Vagina (tissue), 2 donors: Measurements from ENCODE around the gene CAPN1.

Experiments used
- CTCF ChIP-seq, 3 experiments: fragments of 450-650 bp in 2 of 3; fragments of 200-600 bp in 1 of 3; sonication (generic) in 1 of 3; IDR thresholded peaks; one replicate each; pipeline ENCODE4 v1.5.1; 2017 to 2019; ENCODE audit warnings: antibody characterized with exemption in 3 of 3, mild to moderate bottlenecking in 2 of 3, moderate library complexity in 2 of 3
- POLR2AphosphoS5 ChIP-seq, 2 donors: sonication (generic); formaldehyde crosslinking; IDR thresholded peaks; one replicate each; pipeline ENCODE4 v1.9.0; 2017; ENCODE audit warnings: antibody characterized with exemption in 2 of 2, mild to moderate bottlenecking in 2 of 2, low read depth in 1 of 2; ENCODE audit not compliant: insufficient read depth in 1 of 2

DNA sequence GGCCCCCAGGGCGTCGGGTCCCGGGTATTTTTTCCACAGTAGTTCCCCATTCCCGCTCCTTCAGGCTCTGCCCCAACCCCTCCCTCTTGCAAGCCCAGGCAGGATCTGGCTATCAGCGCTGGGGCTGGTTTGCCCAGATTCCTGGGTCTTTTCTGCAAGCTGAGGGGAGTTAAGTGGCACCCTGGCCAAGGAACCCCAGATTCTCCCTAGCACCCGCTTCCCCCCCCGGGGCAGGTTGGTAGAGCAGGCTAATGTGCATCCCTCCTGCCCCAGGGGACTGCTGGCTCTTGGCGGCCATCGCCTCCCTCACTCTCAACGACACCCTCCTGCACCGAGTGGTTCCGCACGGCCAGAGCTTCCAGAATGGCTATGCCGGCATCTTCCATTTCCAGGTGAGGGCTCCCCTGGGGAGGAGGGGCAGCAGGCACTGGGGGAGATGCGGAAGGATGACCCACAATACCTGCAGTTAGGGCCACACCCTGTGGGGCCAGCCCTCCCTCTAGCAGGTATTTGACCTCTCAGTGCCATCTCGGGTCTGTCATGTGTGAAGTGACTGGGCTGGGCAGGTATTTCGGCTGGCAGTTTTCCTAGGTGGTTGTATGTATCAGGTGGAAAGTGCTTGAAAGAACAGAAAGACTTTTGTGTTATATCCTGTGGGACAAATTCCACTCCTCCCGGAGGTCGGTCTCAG is 1.6 kb downstream of the CAPN1 start:
- no peak for TF ChIP-seq CTCF (IDR thresholded peaks at IDR 0.05)
- TF ChIP-seq POLR2AphosphoS5 (IDR thresholded peaks at IDR 0.05; ENCODE audit: insufficient read depth in 1 of 2, low read depth in 1 of 2): peak in 1 of 2 donors; percentile 34
